HG02970 (cell line): ENCODE results near the gene FHL3.

Source experiments
- ATAC-seq: cut with Tn5 transposase; IDR thresholded peaks from one replicate; pipeline ENCODE4 v1.9.1; 2021; ENCODE audit warnings: mild to moderate bottlenecking, moderate library complexity, moderate number of reproducible peaks; ENCODE audit not compliant: unreplicated experiment, low FRiP score

Gene FHL3

GRCh38 chr1:37947364-37947763 is 58.0 kb downstream of the FHL3 start:
- no peak for ATAC-seq
